Stimulated activated CD4-positive, alpha-beta T cell treated with anti-CD3 and anti-CD28 coated beads, Interleukin-2, amount 100 ng/mL, for 24 hours (primary cell): ENCODE results near the gene EPHA1.
"Not testable (repeated sequence)": the region's sequence is repeated elsewhere in the genome, so short reads cannot be mapped to it uniquely, and the experiment has no call there.

Source experiments
- DNase-seq, 2 donors: peaks; one replicate each; pipeline ENCODE4 v3.0.0-alpha.2; 2020

The EPHA1 gene

DNA sequence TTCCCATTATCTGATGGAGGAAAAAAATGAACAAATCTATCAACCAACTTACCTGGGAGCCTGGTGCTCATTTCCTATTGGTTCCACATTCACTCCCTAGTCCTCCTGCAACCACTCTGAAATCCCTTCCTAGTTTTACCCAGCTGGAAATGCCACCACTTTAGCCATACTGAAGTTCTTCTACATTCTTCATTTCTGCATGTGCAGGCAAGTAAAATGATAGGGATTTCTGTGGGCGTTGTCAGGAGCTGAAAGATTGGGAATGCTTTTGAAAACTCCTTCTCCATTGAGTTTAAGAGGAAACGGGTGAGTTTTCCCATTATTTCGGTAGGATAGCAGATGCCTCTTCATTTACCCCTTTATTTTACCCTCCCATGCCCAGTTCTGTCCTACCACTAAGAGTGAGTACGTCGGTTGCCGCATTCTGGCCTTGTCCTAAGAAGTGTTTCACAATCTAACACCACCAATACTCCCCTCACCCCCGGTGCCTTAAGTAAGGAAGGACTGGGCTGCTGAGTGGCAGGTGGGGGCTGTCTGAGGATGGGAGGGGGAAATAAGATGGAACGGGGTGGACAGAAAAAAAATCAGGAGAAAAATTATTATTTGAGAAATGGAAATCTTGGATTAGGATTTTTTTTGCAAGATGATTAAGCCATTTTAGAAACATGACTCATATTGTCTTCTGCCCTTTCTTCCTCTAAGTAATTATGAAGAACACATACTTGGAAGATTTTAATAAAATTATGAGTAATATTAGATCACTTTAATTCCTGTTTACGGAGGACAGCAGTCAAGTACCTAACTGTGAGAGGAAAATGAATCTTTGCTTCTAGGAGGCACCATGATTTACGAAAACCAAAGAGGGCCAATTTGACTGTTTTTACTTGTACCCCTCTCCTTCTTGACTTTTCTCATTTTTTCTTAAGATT, 21.4 kb upstream of the EPHA1 start:
- DNase-seq: no peak

DNA sequence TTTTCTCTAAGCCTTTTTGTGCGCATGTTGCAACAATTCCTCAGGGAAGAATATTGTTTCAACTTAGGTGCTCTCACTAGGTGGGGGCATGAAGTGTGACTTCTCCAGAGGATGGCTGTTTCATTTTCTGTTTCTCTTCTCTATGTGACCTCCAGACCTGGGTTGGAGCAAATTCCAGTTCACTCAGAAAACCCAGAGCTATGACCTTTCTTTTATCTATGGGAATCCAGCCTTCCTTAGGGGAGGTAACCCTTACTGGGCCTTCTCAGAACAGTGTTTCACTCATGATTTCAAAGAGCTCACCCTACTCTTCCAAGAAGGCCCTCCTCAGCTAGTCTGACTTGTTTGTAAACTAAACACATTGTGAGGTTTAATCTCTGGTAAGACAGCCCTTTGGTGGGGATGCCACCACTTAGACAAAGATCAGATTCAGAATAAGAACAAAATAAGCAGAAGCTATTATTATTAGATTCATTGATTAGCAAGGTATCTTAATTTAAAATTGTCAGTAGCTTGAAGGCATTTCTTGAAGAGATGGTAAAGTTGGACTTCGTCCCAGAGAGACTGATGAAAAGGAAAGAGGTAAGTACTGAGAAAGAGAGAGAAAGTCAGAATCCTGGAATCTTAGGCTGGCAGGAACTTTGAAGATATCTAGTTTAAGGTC, 18.0 kb upstream of the EPHA1 start:
- DNase-seq: no peak

DNA sequence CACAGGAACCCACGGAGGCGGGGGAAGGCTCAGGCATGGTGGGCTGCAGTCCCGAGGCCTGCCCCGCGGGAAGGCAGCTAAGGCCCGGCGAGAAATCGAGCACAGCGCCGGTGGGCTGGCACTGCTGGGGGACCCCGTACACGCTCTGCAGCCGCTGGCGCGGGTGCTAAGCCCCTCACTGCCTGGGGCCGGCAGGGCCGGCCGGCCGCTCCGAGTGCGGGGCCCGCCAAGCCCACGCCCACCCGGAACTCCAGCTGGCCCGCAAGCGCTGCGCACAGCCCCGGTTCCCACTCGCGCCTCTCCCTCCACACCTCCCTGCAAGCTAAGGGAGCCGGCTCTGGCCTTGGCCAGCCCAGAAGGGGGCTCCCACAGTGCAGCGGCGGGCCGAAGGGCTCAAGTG, 15.8 kb upstream of the EPHA1 start:
- not testable (repeated sequence) for DNase-seq

DNA sequence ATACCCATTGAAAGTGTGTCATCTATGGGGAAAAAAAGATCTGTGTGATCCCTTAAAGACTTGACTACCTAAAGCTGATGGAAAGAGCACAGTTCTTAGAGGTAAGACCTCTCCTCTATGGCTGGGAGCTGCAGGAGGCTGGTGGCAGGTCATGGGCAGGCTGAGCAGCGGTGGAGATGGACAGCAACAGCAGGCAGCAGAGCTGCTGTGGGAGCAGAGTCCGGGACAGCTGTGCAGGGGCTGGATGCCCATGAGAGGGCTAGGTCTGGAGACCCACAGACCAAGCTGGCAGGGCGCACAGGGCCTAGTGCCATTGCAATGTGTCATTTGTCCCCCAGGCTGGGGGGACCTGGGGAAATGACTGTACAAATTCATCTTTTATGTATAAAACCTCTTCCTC, 13.4 kb upstream of the EPHA1 start:
- no peak for DNase-seq

DNA sequence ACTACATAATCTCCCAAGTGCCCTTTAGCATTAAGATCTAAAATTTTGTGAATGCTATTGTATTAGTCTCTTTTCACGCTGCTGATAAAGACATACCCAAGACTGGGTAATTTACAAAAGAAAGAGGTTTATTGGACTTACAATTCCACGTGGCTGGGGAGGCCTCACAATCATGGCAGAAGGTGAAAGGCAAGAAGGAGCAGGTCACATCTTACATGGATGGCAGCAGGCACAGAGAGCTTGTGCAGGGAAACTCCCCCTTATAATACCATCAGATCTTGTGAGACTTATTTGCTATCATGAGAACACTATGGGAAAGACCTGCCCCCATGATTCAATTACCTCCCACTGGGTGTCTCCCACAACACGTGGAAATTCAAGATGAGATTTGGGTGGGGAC, 12.0 kb upstream of the EPHA1 start:
- not testable (repeated sequence) for DNase-seq

DNA sequence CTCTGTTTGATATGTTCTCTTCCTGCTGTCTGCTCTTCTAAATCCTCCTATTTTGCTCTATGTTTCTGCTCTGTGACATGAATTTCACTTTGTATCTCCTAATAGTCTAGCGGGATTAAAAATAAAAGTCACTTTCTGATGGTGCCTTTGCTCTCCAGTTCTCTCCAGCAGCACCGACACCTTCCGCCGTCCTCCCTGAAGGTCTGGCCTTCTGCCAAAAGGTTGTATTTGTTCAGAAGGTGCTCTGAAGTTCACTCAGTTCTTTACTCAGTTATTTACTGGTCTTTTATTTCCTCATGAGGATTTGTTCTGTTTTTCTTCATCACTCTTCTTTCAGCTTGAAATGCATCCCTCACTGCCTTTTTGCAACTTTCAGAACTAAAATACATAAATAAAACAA, 11.2 kb upstream of the EPHA1 start:
- DNase-seq: no peak

DNA sequence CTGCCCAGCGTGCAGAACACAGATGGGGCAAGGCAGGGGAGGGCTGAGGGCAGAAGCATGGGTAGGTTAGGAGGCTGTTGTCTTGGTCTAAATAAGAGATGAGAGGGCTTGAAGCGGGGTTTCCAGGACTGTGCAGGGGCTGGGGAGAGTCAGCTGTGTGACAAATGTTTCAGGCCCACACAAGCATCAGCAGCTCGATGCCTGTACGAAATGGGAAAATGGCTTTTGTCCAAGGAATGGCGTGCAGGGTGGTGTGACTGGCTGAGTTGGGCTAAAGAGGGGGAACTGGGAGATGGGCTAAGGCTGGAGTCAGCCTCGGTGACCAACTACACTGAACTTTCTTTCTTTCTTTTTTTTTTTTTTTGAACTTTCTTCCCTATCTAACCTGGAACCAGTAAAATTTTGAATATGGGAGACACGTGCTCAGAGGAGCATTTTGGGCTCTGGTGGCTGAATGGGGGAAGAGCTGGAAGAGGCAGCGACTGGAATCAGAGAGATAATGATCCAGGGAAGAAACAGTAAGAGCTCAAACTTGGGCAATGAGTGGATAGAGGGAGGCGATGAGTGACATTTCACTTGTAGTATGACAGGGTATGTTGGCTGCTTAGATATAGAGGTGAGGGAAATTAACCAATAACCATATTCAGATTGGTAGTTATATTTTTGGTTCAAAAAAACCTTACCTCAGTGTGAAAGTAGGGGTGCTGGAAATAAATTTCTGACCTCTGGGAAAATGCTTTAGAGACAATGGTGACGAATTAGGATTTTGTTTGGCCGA, 10.2 kb upstream of the EPHA1 start:
- no peak for DNase-seq

DNA sequence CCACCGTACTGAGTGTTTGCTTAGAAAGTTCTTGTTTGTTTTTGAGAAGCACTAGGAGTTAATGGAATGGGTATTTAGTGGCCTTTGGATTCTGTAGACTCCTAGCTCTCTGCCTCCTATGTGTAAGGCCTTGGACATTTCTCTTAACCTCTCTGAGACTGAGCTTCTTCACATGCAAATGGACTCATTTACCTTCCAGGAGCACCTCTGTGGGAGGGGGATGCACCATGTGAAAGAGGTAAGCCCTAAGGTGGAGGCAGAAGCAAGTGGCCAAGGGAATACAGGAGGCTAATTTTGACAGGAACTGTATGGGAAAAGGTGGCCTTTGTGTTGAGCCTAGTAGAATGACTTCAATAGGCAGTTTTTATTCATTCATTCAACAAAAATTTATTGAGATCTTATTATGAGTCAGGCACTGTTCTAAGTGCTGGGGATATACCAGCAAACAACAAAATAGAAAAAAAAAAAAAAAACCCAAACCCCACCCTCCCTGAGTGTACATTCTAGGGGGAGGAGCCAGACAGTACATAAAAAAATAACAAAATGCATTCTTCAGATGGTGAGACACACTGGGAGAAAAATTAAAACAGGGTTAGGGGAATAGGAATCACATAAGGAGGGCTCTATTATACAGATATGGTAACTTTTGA, 9.2 kb upstream of the EPHA1 start:
- no peak for DNase-seq

DNA sequence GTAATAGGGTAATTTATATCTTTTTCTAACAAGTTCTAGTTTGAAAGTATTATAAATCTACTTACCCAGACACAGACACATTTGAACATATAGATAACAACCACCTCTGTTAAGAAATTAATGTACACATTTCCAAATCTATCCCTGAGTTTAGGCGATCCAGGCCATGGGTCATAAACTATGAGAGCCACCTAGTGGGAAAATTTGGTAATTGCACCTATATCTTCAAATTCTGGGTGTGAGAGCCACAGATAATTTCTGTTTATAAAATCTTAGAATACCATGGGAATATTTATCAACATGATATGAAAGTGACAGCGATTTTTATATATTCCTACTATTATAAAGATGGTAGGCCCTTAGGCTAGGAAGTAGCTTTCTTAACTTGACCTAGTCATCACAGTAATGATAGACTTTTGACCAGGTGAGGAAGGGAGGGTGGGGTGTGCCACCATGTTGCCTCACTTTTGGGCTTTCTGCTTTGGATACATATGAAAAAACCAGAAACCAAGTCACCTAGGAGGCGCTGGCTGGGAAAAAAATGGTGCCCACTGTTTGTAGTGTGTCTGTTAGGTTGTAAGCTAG, 8.0 kb upstream of the EPHA1 start:
- DNase-seq: no peak

DNA sequence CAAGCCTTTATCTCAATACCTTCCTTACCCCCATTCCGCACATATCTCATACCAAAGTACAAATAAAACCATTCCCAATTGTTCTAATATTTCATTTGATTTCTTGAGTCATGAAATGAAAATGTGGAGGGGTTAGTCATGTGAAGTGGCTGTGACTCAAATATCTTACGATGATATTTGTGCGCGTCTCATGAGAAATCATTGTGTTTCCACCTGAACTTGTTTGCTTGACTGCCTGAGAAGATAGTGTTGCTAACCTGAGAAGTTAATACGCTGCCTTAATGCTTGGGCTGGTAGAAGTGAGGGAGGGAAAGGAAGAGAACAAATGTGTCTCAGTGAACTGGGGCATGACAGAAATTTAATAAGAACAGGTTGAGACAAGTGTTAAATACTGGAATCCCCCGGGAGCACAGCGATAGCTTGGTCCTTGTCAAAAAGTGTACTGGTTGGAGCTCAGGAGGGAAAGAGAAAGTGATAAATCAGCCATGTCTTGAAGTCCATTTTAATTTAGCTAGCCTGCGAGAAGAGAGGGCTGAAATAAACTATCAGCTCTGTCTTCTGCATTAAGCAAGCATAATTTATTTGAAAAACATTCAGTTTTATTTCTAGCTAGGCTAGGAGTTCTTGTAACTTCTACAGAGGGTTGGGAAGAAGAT, 7.2 kb upstream of the EPHA1 start:
- DNase-seq: no peak

DNA sequence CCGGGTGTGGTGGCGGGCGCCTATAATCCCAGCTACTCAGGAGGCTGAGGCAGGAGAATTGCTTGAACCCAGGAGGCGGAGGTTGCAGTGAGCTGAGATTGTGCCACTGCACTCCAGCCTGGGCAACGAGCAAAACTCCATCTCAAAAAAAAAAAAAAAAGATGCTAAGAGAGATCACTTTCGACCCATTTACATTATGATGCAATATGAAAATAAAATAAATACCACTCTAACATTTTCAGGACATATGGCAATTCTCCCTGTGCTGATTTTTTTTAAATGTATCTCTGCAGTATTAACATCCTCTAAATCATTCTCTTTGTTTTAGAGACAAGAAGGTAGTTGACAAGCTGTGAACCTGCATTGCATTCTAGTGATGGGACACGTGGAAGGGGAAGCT, 6.6 kb upstream of the EPHA1 start:
- DNase-seq: not testable (repeated sequence)

DNA sequence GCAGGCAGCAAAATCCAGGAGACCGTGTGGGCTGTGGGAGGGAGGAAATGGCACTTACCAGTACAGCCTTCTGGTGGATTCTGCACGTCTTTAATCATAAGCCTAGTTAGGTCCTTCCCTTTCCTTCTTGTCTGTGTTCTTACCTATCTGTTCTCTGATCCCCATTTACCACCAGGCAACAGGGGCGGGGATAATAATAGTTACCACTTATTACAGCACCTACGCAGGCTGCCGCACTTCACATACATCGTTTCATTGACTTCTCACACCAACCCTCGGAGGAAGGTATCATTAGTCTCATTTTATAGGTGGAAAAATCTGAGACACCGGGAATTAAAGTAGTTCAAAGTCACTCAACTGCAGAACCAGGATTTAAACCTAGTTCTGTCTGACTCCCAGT, 4.5 kb upstream of the EPHA1 start:
- no peak for DNase-seq

DNA sequence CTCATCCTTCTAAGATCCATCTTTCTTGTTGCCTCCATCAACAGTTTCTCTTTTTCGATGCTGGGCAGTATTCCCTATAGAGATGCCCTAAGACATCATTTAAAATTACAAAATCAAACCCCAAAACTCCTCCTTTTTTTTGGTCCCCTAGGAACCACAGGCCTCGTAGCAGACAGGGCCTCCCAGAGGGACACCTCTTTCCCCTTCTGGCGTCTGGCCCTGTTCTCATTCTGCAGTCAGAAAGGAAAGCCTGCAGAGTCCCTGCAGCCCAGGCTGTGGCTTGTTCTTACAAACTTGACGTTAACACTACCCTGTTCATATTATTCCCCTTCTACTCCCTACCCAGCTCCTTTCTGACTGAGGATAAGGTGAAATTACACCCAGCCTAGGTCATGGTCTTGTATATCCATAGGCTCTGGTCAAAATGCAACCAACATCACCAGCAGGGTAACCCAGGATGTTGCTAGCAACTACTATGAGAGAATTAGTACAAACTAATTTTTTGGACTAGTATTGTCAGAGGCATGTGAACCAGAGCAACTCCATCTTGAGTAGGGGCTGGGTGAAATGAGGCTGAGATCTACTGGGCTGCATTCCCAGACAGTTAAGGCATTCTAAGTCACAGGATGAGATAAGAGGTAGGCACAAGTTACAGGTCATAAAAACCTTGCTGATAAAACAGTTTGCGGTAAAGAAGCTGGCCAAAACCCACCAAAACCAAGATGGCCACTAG, 3.5 kb upstream of the EPHA1 start:
- no peak for DNase-seq

DNA sequence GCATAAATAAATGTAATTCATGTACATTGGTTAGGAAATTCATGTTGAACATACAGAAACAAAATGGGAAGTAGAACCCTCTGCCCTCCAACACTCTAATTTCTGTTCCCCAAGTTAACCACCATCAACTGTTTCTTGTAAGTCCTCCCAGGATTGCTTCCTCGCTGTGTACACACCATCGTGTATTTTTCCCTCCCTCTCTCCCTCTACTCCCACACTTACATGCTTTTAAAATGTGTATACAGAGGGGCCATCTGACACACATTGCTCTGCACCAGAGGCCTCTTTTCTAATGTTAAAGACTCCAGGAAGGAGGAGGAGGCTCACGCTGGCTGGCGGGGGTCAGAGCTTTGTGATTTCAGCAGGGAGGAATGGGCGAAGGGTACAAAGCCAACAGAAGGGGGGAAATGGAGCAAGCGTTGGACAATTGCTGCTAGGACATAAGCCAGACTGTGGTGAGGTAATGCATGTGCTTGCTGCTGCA, 1.9 kb upstream of the EPHA1 start:
- DNase-seq: no peak

DNA sequence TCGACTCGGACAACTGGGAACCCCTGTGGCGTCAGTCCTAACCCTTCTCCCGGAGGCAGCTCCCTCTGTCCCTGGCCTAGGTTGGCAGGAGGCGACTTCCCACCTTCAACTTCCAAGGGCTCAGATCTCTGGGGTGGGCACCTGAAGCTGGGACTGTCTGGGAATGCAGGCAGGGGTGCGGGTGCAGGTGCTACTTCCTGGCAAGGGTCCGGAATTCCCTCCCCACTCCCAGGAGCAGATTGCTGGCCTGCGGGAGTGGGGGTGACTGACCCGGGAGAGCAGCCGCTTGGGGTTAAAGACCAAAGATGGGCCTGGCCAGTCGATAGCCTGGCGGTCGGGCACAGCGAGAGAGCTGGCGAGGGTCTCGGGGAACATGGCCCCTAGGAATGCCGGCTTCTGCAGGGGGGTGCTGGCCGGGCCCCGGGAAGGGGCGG, 387 bp downstream of the EPHA1 start:
- DNase-seq: no peak

DNA sequence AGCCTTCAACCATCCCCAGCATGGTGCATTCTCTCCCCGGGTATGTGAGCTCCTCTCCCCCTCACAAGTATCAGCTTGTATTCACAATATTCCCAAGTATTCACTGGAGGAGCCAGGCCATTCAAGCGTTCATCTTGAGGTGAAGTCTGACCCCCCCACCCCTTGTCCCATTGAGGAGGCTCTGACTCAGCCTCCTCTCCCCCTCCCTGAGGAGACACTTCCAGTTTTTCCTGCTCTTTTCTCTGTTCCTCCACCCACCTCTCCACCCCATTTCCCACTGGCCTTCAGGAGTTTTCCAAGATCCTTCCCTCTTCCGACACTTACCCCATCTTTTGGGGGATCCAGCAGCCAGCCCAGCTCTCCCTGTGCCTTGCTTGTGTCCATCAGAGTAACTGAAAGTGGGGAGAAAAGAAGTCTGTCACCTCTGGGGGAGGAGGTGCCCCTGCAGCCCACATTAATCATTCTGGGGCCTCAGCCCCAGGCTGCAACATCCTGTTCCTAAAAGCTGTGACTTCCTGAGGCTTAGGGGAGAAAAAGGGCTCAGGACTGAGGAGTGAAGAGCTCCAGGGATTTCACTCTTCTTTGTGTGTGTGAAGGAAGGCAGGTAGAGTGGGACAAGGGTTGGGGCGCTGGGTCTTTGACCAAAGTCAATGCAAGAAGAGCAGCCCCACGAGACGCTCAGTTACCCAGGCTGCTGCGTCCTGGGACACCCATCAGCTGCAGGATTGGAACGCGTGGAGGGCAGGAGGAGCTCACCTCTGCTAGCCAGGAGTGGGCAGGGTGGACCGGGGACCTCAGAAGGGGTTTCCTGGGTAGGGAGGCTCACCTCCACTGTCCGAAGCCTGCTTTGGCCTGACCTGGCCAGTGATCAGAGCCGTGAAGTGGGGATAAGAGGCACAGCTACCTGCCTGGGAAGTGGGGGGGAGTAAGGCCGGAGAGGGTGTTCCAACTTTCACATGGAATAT, 1.1 kb downstream of the EPHA1 start:
- DNase-seq: peak in 1 of 2 donors; percentile 33

DNA sequence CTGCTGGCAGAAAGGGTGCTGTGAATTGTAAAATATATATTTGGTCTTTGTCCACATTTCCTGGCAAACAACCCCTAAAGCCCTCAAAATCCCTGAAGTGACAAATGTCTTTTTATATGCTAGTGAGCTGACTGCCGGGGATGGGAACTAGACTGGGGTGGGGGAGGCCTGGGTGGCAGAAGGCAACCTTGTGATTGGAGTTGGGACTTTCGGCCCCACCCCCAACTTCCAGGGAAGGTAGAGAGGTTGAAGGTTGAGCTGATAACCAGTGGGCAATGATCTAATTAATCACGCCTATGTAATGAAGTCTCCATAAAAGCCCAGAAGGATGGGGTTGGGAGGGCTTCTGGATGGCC, 2.7 kb downstream of the EPHA1 start:
- DNase-seq: no peak

DNA sequence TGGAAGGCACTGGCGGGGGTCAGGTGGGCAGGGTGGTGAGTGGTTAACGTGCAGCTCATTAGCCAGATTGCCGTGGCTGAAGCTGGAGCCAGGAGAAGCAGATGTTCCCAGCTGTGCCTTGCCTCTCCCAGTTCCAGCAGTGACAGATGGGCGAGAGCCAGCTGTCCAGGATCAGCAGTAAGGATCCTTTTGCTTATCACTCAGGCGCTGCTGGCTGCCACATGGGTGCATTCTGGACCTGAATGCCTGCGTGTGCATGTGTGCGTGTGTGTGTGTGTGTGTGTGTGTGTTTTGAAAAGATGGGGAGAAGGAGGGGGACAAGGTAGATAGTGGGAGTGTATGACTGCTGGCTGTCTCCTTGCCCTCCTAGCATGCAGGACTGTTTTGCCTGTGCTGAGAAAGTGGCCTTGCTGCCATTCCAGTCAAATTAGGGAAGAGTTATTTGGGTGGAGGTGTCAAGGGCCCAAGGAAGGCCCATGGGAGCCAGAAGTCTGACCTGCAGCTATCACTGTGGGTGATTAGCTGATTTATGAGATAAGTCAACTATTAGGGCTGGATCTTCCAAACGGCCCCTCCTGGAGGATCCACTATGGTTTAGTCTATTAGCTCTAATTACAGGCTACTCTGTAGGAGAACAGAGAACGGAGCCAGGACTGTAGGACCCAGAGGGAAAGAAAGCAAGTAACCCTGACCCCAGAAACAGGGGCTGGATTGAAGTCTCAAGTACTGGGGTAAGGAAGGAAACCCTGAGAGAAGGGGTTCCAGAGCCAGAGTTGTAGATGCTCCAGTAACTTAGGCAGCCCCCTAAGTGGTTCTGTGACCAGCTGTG, 3.3 kb downstream of the EPHA1 start:
- no peak for DNase-seq

DNA sequence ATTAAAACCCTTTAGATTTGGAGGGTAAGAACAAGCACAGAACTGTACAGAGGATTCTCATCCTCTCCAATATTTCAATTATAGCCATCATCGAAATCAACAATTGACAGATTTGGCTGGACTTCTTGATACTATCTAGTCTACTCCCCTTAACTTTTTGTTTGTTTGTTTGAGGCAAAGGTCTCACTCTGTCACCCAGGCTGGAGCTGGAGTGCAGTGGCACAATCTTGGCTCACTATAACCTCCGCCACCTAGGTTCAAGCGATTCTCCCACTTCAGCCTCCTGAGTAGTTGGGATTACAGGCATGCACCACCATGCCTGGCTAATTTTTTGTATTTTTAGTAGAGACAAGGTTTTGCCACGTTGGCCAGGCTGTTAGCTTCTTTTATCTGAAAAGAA, 6.4 kb downstream of the EPHA1 start:
- DNase-seq: not testable (repeated sequence)
